ENCODE results near the gene SLC47A1.

DNA sequence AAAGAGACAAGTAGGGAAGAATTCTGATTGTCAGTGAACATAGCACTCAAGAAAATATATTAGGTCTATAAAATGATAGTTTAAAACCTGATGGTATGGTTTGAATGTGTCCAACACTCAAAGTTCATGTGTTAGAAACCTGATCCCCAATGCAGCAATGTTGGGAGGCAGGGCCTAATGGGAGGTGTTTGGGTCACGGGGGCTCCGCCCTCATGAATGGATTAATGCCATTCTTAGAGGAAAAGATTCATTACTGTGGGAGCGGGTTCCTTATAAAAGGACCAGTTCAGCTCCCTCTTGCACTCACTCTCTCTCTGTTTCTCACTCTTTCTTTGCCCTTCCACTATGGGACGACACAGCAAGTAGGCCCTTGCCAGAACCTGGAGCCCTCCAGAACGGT lies 41.5 kb upstream of the SLC47A1 start:
- no peak for TF ChIP-seq POLR2A (IDR thresholded peaks at IDR 0.05)
- TF ChIP-seq, protein P1, sequence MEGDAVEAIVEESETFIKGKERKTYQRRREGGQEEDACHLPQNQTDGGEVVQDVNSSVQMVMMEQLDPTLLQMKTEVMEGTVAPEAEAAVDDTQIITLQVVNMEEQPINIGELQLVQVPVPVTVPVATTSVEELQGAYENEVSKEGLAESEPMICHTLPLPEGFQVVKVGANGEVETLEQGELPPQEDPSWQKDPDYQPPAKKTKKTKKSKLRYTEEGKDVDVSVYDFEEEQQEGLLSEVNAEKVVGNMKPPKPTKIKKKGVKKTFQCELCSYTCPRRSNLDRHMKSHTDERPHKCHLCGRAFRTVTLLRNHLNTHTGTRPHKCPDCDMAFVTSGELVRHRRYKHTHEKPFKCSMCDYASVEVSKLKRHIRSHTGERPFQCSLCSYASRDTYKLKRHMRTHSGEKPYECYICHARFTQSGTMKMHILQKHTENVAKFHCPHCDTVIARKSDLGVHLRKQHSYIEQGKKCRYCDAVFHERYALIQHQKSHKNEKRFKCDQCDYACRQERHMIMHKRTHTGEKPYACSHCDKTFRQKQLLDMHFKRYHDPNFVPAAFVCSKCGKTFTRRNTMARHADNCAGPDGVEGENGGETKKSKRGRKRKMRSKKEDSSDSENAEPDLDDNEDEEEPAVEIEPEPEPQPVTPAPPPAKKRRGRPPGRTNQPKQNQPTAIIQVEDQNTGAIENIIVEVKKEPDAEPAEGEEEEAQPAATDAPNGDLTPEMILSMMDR (IDR thresholded peaks at IDR 0.05): no peak
